ENCODE data around the gene POLR2F.

DNA sequence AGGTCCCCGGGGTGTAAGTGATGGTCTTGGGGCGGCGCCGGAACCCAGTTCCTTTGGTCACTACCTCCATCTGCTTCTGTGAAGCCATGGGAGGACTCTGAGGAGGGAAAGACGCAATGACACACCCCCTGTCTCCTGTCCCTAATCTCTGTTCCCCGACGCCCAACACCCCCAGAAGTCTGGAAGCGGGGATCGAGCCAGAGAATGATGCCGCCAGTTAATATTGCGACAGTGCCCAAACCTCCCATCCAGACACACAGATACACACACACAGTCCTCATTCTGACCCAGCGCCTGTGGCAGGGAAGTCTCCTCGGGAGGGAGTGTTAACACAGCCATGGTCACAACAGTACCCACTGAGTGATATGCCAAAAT lies 450 bp upstream of the POLR2F start:
- TF ChIP-seq POLR2A (IDR thresholded peaks at IDR 0.05; ENCODE audit: low read depth) (no peak), EP300 (IDR thresholded peaks at IDR 0.05) (no peak)
- TF ChIP-seq, protein P1, sequence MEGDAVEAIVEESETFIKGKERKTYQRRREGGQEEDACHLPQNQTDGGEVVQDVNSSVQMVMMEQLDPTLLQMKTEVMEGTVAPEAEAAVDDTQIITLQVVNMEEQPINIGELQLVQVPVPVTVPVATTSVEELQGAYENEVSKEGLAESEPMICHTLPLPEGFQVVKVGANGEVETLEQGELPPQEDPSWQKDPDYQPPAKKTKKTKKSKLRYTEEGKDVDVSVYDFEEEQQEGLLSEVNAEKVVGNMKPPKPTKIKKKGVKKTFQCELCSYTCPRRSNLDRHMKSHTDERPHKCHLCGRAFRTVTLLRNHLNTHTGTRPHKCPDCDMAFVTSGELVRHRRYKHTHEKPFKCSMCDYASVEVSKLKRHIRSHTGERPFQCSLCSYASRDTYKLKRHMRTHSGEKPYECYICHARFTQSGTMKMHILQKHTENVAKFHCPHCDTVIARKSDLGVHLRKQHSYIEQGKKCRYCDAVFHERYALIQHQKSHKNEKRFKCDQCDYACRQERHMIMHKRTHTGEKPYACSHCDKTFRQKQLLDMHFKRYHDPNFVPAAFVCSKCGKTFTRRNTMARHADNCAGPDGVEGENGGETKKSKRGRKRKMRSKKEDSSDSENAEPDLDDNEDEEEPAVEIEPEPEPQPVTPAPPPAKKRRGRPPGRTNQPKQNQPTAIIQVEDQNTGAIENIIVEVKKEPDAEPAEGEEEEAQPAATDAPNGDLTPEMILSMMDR (IDR thresholded peaks at IDR 0.05) = no peak
